Measurements from ENCODE around the gene ETV3. TPM values are rescaled to one million over a fixed set of nuclear protein-coding genes. Genes with fewer than 3 reads are reported as not detected.
A peak's percentile ranks its signal among the peaks of the same experiment; 100 is the strongest.

The ETV3 gene
- total and polyA plus RNA-seq, 2 of the 8 experiments (the other 6 are each of a cell fraction or from before 2014, with no cell fraction given), result 6.0 to 23.8 TPM

- Histone ChIP-seq H2AFZ (ENCODE audit: low read length) (peak overlapping the region; percentile 60; the same call in 1 of the 2 replicates), H3K18ac (ENCODE audit: extremely low read depth, low read length) (peak overlapping the region; percentile 87), H4K20me1 (replicated peaks in 1 of 2; ENCODE audit: control insufficient read depth in 1 of 2, insufficient read depth in 2 of 2, low read length in 2 of 2) (no peaks in the 10 kb centered on the region), H2BK20ac (ENCODE audit: low read length) (peak overlapping the region; percentile 100; the same call in 1 of the 2 replicates), H3K4me1 (replicated peaks in 1 of 4; ENCODE audit: control insufficient read depth in 3 of 4, insufficient read depth in 4 of 4, low read length in 3 of 4) (peaks cover 23 to 48% (median 40%) of the 10 kb centered on the region in 4 experiments), H3K23ac (ENCODE audit: insufficient read length) (no peak overlapping the region), H3K27me3 (replicated peaks in 1 of 4; ENCODE audit: control insufficient read depth in 3 of 4, extremely low read depth in 1 of 4, insufficient read depth in 3 of 4, low read length in 3 of 4) (peaks cover 0 to 9% (median 3%) of the 10 kb centered on the region in 4 experiments; a peak in 4 of 7 replicates), H3K4me3 (ENCODE audit: extremely low read depth in 1 of 4, insufficient read depth in 2 of 4, low read depth in 3 of 4, low read length in 4 of 4) (peak overlapping the region in 2 of 4 experiments; percentile 12 to 29; a peak in 3 of 8 replicates), H3K23me2 (ENCODE audit: low read depth, low read length) (peaks cover 2% of the 10 kb centered on the region; the same call in 1 of the 2 replicates), H4K5ac (ENCODE audit: insufficient read length, low read depth, low read length) (no peak overlapping the region), H3K56ac (replicated peaks; ENCODE audit: insufficient read length, low read depth, low read length) (no peak overlapping the region), H3K79me2 (ENCODE audit: control insufficient read depth in 1 of 2, insufficient read depth in 2 of 2, low read length in 2 of 2) (no peaks in the 10 kb centered on the region), H3K4me2 (ENCODE audit: insufficient read depth in 1 of 2, low read depth in 2 of 2, low read length in 2 of 2) (peak overlapping the region; percentile 37 to 62), H3K9me3 (ENCODE audit: insufficient read depth in 2 of 2, low read depth in 1 of 2, low read length in 1 of 2) (no peaks in the 10 kb centered on the region), H4K8ac (ENCODE audit: extremely low read depth, insufficient read depth, low read length) (0 out of 2 replicates have a peak overlapping the region, but pooled peaks have one; percentile 4), H3K36me3 (ENCODE audit: control insufficient read depth in 2 of 4, insufficient read depth in 4 of 4, low read length in 3 of 4) (no peaks in the 10 kb centered on the region), H3K4ac (replicated peaks; ENCODE audit: insufficient read length, low read depth, low read length) (no peak overlapping the region), H2BK5ac (ENCODE audit: low read depth, low read length) (peak overlapping the region; percentile 75; the same call in 1 of the 2 replicates), H3K27ac (ENCODE audit: low read depth, low read length) (no peak overlapping the region), H2BK120ac (replicated peaks; ENCODE audit: low read depth, low read length) (peak overlapping the region; percentile 12), H3K9ac (replicated peaks in 1 of 4; ENCODE audit: extremely low read depth in 1 of 4, low read depth in 3 of 4, low read length in 3 of 4) (no peak overlapping the region), H3K14ac (ENCODE audit: insufficient read length) (no peak overlapping the region), H4K91ac (replicated peaks; ENCODE audit: insufficient read length, low read length) (peak overlapping the region; percentile 84), H3K79me1 (ENCODE audit: low read depth, low read length) (no peaks in the 10 kb centered on the region), H2BK15ac (ENCODE audit: low read length) (peak overlapping the region; percentile 19; the same call in 1 of the 2 replicates), H2AK5ac (ENCODE audit: low read depth, low read length) (no peak overlapping the region), H2BK12ac (ENCODE audit: low read depth, low read length) (peak overlapping the region; percentile 100; the same call in 1 of the 2 replicates)
- FAIRE-seq (no peak), DNase-seq (ENCODE audit: low read depth in 1 of 2, low spot score in 2 of 2) (no peak)
- POLR2A ChIA-PET (ENCODE audit: partially characterized antibody), result interaction anchor here (0.7 to 2.1 kb wide), 4 partner anchors 17 to 44 kb away, joined by 3 to 5 read pairs (median 4); no protein-coding TSS in a partner anchor
- TF ChIP-seq EZH2 (IDR thresholded peaks at IDR 0.05; ENCODE audit: low read depth, low read length, severe bottlenecking) (no peak), TEAD4 (IDR thresholded peaks at IDR 0.05; ENCODE audit: low read depth, low read length) (peak; percentile 93), YY1 (IDR thresholded peaks at IDR 0.05; ENCODE audit: low read depth, low read length) (peak; percentile 48; the same call in 1 of the 2 replicates), ATF3 (IDR thresholded peaks at IDR 0.05; ENCODE audit: insufficient read depth, low read depth, low read length) (no peak), KDM1A (IDR thresholded peaks at IDR 0.05; ENCODE audit: borderline replicate concordance, low read length) (peak; percentile 59; the same call in 1 of the 2 replicates), ASH2L (IDR thresholded peaks at IDR 0.05; ENCODE audit: low read length) (peak; percentile 40)
- CTCF ChIA-PET (ENCODE audit: partially characterized antibody), result interaction anchor here (0.6 to 9.2 kb wide), 7 partner anchors 9 to 406 kb away, joined by 3 to 67 read pairs (median 7); partner anchors contain the start of genes CRABP2 and ETV3L
- 44% methylated on average over 11 of the region's 19 CpGs; no CpG with 5 or more reads in 1 of the 2 experiments for WGBS, 2 experiments (ENCODE audit: extremely low coverage in 1 of 2, insufficient coverage in 1 of 2, insufficient read length in 1 of 2, insufficient replicate concordance in 2 of 2, low coverage in 1 of 2, low lambda C conversion rate in 2 of 2, missing lambda C conversion rate in 1 of 2)
These were observed 26.6 kb downstream of the ETV3 start for GRCh38 chr1:157111396-157112165.

Data from H1 (cell line).